Measurements from ENCODE around the gene SNN. TPM values are rescaled to one million over a fixed set of nuclear protein-coding genes. Genes with fewer than 3 reads are reported as not detected.

The SNN gene
- total and polyA plus RNA-seq, 2 experiments from 2014 or later, result 28.3 to 41.8 TPM

DNA sequence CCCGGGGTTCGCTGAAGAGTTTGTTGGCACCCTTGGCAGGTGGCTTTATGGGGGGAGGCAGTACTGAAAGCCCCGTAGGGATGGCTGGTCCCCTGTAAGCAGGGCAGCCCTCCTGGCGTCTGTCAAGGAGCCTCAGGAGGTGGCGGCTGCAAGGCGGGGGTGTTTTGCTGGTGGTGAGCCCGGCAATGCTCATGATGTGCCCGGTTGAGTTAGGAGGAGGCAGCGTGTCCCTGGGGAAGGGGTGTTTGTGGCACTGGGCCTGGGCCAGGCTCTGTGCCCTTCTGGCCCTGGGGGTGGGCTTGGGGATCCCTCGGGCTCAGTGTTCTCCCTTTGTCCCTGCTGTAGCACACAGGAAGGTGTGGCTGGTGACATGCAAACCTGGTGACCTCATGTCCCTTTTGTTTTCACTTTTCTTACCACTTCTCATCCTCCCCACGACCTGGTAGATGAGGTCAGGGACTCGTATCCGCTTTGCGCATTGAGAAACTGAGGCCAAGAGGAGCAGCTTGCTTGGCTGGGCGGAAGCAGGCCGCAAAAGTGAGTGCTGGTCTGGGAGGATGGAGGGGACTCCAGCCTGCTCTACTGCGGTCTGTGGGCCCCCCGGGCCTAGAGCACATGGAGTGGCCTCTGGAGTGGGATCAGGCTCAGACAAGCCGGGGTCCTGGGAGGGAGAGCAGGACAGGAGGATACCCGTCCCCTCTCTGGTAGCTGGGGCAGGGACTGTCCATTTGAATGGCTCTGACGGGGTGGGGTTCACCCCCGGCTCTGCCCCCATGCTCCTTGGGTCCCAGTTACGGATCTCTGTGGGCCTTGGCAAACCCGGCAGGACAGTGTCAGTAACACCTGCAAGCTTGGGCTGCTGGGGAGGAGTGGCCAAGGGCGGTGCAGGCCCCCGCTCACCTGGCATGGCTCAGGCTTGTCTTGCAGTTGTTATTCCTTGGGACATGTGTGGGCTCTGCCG, 2.2 kb downstream of the SNN start:
- Histone ChIP-seq H3K36me3 (no peaks in the 10 kb centered on the region), H3K4me1 (ENCODE audit: low read depth) (no peaks in the 10 kb centered on the region), H3K27me3 (no peaks in the 10 kb centered on the region), H3K4me3 (no peak overlapping the region), H3K27ac (no peak overlapping the region), H3K9me3 (ENCODE audit: low read depth) (no peaks in the 10 kb centered on the region)
- TF ChIP-seq, protein P1, sequence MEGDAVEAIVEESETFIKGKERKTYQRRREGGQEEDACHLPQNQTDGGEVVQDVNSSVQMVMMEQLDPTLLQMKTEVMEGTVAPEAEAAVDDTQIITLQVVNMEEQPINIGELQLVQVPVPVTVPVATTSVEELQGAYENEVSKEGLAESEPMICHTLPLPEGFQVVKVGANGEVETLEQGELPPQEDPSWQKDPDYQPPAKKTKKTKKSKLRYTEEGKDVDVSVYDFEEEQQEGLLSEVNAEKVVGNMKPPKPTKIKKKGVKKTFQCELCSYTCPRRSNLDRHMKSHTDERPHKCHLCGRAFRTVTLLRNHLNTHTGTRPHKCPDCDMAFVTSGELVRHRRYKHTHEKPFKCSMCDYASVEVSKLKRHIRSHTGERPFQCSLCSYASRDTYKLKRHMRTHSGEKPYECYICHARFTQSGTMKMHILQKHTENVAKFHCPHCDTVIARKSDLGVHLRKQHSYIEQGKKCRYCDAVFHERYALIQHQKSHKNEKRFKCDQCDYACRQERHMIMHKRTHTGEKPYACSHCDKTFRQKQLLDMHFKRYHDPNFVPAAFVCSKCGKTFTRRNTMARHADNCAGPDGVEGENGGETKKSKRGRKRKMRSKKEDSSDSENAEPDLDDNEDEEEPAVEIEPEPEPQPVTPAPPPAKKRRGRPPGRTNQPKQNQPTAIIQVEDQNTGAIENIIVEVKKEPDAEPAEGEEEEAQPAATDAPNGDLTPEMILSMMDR (IDR thresholded peaks at IDR 0.05; ENCODE audit: low read depth, low read length), result no peak
- no peak for DNase-seq (ENCODE audit: low read depth in 1 of 2, low spot score in 1 of 2)

DNA sequence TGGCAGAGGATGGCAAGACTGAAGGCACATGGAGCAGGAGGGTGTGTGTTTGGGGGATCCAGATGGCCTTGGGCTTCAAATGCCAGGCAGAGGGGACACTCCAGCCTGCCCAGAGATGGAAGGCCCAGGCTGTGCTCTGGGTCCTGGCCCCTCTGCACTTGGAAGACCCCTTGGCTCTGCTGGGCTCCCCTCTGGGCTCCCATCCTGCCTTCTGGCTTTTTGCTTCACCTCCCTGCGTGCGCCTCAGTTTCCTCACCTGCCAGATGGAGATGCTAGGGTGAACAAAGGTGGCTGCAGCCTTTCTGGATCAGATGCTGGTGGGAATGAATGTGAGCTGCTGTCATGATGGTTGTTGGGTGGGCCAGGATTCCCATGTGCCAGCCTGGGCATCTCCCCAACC, 3.0 kb downstream of the SNN start:
- peaks cover 1% of the 10 kb centered on the region for H3K36me3 ChIP-seq
- no peaks in the 10 kb centered on the region for H3K27me3 ChIP-seq
- H3K9me3 ChIP-seq (ENCODE audit: low read depth), result no peaks in the 10 kb centered on the region
- no peak overlapping the region for H3K27ac ChIP-seq
- no peak overlapping the region for H3K4me3 ChIP-seq
- no peaks in the 10 kb centered on the region for H3K4me1 ChIP-seq (ENCODE audit: low read depth)
- TF ChIP-seq, protein P1 (IDR thresholded peaks at IDR 0.05; ENCODE audit: low read depth, low read length), result no peak
- DNase-seq (ENCODE audit: low read depth in 1 of 2, low spot score in 1 of 2), result no peak

DNA sequence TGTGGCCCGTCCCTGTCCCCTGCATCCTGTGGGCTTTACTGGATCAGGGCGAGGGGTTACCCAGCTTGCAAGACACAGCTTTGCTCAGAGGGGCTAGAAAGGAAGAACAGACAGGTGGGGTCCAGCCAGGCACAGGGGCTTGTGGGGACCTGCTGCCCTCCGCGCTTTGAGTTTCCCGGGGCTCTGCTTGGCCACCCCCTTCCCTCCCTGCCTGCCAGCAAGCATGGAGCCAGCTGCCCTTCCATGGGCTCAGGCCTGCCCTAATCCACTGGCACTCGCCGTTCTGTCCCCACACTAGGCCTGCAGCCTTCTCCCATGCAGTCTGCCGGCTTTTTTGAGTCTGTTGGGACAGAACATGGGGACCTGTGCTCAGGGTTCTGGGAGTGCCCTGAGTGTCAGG, 3.4 kb downstream of the SNN start:
- Histone ChIP-seq H3K4me1 (ENCODE audit: low read depth) (no peaks in the 10 kb centered on the region), H3K4me3 (no peak overlapping the region), H3K27ac (no peak overlapping the region)

DNA sequence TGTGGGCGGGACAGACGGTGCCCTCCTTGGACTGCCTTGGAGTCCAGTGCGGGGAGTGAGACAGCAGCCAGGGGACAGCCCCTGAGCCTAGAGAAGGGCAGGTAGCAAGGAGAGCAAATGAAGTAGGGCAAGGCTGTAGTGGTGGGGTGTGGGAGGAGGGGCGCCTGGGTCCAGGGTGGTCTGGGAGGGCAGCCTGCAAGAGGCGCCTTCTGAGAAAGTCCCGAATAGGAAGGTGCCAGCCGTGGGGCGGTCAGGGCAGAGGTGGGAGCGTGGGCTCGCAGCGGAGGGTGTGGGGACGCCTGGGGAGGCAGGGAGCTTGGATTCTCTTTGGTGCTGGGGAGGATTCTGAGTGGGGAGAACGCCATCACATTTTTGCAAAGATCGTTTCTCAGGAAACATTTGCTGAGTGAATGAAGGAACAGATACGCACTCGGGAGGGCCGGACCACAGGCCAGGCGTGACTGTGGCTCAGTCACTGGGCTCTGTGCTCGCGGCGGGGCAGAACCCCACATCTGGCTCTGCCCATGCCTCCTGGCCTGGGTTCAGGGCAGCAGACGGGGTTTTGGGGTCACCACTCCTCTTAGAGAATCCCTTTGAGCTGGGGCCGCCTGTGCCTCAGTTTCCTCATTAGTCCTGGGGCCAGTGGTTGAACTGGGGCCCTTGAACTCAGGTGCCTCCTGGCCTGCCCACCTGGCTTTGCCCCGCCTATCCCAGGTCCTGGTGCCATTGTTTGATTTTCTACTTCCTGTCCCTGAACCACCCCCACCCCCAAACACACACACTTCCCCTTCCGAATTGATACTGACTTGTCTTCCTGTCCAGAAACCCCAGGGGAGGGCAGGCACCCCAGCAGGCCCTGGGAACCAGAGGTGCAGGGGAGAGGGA, 4.2 kb downstream of the SNN start:
- no peak overlapping the region for H3K4me3 ChIP-seq
- no peak overlapping the region for H3K27ac ChIP-seq
- H3K27me3 ChIP-seq, result no peaks in the 10 kb centered on the region
- TF ChIP-seq, protein P1 (IDR thresholded peaks at IDR 0.05; ENCODE audit: low read depth, low read length), result no peak
- H3K4me1 ChIP-seq (ENCODE audit: low read depth), result peaks cover 2% of the 10 kb centered on the region
- DNase-seq (ENCODE audit: low read depth in 1 of 2, low spot score in 1 of 2), result no peak
- H3K9me3 ChIP-seq (ENCODE audit: low read depth), result no peaks in the 10 kb centered on the region
- peaks cover 5% of the 10 kb centered on the region for H3K36me3 ChIP-seq

More for the DNA sequence above, 3.4 kb downstream of the SNN start:
- H3K36me3 ChIP-seq, result peaks cover 5% of the 10 kb centered on the region
- H3K27me3 ChIP-seq, result no peaks in the 10 kb centered on the region
- H3K9me3 ChIP-seq (ENCODE audit: low read depth), result no peaks in the 10 kb centered on the region
- DNase-seq (ENCODE audit: low read depth in 1 of 2, low spot score in 1 of 2), result no peak
- TF ChIP-seq, protein P1 (IDR thresholded peaks at IDR 0.05; ENCODE audit: low read depth, low read length), result no peak

DNA sequence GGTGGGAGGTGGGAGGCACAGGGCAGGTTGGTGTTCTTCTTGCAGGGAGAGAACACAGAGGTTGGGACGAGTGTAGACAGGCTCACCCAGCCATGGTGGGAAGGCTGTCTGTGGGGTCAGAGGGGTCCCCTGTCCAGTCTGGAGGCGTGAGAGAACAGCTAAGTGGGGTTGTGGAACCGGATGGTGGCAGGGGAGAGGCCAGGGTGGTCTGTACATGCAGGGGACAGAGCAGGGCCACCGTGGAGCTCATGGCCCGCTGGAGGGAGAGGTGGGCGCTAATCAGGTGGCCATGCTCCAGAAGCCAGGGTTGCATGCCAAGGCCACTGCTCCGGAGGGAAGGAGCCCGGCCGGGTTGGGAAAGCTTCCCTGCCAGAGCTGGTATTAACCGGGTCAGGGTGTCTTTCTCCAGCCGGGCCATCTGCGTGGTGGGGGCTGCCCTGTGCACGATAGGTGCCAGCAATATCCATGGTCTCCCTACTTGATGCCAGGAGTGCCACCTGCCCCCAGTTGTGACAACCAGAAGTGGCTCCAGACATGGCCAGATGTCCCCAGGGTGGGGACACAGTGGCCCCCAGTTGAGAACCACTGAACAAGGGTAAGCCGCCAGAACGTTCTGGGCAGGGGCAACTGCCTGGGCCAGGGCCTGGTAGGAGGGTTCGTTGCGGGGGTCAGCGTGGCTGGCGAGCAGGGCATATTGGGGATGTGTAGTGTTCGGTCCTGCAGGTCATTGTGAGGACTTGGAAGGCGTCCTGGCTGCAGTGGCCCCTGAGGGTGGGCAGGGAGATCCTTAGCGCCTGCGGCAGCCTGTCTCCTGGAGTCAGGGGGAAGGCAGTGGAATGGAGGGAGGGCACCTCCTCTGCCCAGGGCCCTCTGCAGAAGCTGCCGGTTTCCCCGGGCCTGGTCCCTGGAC, 5.1 kb downstream of the SNN start:
- Histone ChIP-seq H3K27ac (no peak overlapping the region), H3K36me3 (peaks cover 5% of the 10 kb centered on the region), H3K4me3 (no peak overlapping the region), H3K4me1 (ENCODE audit: low read depth) (peaks cover 7% of the 10 kb centered on the region), H3K9me3 (ENCODE audit: low read depth) (no peaks in the 10 kb centered on the region), H3K27me3 (no peaks in the 10 kb centered on the region)
- TF ChIP-seq, protein P1 (IDR thresholded peaks at IDR 0.05; ENCODE audit: low read depth, low read length), result no peak
- no peak for DNase-seq (ENCODE audit: low read depth in 1 of 2, low spot score in 1 of 2)

Measured in cardiac muscle cell (in vitro differentiated cells and primary cell).